ENCODE data around the gene OR2H2.

Gene OR2H2

DNA sequence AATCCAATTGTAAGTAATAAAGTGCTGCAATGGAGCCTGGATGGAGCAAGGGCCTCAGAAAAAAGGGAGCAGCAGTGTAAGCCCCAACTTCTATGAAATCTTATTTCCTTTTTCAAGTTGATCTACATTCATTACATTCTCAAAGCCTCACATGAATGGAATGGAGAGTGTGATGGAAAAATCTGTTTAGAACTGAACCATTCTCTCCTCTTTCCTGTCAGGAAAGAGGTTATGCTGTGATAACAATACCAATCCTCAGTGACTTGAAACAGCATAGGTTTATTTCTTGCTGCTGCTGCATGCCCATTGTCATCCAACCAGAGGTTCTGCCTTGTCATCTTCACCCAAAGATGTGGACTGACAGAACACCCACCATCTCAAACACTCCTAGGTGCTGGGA lies 8.9 kb upstream of the OR2H2 start:
- TF ChIP-seq TEAD4 (IDR thresholded peaks at IDR 0.05) (no peak), FOXM1 (IDR thresholded peaks at IDR 0.05; ENCODE audit: borderline replicate concordance, low read depth) (no peak), YY1 (IDR thresholded peaks at IDR 0.05; ENCODE audit: low read depth) (no peak), CEBPB (IDR thresholded peaks at IDR 0.05) (no peak), EP300 (IDR thresholded peaks at IDR 0.05; ENCODE audit: borderline replicate concordance) (no peak), TCF12 (IDR thresholded peaks at IDR 0.05; ENCODE audit: low read depth) (no peak), EGR1 (IDR thresholded peaks at IDR 0.05) (no peak), REST (IDR thresholded peaks at IDR 0.05; ENCODE audit: low read depth) (no peak), CREB1 (IDR thresholded peaks at IDR 0.05; ENCODE audit: low read depth) (no peak), TAF1 (IDR thresholded peaks at IDR 0.05; ENCODE audit: low read depth) (no peak), USF1 (IDR thresholded peaks at IDR 0.05) (no peak), NFIC (IDR thresholded peaks at IDR 0.05) (no peak), RAD21 (IDR thresholded peaks at IDR 0.05; ENCODE audit: low read depth) (no peak), ZBTB7A (IDR thresholded peaks at IDR 0.05; ENCODE audit: low read depth) (no peak)
- TF ChIP-seq, protein P1, sequence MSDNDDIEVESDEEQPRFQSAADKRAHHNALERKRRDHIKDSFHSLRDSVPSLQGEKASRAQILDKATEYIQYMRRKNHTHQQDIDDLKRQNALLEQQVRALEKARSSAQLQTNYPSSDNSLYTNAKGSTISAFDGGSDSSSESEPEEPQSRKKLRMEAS (IDR thresholded peaks at IDR 0.05), result no peak

DNA sequence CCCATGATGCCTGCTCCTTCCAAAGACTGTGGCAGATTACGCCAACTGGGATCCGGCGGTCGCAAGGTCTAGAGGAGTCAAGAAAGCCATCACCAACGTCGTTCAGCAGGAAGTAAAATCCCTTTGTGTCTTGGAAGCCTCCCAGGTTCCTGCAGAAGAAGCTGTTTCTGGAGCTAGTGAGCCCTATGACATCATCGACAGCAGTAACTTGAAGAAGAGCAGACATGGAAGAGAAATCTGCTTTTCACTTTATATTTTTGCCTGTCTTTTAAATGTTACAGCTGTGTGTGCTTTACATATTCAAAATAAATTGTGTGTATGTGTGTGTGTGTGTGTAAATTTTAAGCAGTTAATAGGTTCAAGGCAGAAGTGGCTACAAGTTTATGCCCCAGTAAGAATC lies 7.4 kb upstream of the OR2H2 start:
- no peak for TF ChIP-seq REST (IDR thresholded peaks at IDR 0.05; ENCODE audit: low read depth)
- no peak for TF ChIP-seq CEBPB (IDR thresholded peaks at IDR 0.05)
- no peak for TF ChIP-seq CREB1 (IDR thresholded peaks at IDR 0.05; ENCODE audit: low read depth)
- TF ChIP-seq, protein P1 (IDR thresholded peaks at IDR 0.05), result no peak
- no peak for TF ChIP-seq FOXM1 (IDR thresholded peaks at IDR 0.05; ENCODE audit: borderline replicate concordance, low read depth)
- TF ChIP-seq USF1 (IDR thresholded peaks at IDR 0.05), result no peak
- TF ChIP-seq EGR1 (IDR thresholded peaks at IDR 0.05), result no peak

DNA sequence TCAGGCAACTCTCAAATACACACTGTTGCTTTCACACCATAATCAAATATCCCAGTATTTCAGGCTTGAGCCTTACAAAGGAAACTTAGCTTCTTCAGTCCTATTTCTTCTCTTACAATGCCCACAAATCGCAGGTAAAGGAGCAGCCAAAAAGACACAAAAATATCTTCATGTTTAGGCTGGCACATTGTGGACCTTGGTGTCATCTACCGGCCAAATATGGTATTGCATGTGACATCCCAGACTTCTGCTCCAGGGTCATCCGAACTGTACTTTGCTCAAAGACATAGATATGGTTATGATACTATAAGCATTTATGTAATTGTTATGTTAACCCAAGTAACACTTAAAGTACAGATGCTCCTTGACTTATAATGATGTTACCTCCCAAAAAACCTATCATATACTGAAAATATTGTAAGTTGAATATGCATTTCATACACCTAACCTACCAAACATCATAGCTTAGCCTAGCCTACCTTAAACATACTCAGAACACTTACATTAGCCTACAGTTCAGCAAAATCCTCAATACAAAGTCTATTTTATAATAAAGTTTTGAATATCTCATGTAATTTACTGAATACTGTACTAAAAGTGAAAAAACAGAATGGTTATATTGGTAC lies 4.6 kb downstream of the OR2H2 start:
- TF ChIP-seq RAD21 (IDR thresholded peaks at IDR 0.05; ENCODE audit: low read depth), result peak; percentile 93
- TF ChIP-seq, protein P1 (IDR thresholded peaks at IDR 0.05), result no peak

- TF ChIP-seq YY1 (IDR thresholded peaks at IDR 0.05; ENCODE audit: low read depth) (no peak), USF1 (IDR thresholded peaks at IDR 0.05) (no peak), CEBPB (IDR thresholded peaks at IDR 0.05) (no peak), RAD21 (IDR thresholded peaks at IDR 0.05; ENCODE audit: low read depth) (no peak), EP300 (IDR thresholded peaks at IDR 0.05; ENCODE audit: borderline replicate concordance) (no peak), NFIC (IDR thresholded peaks at IDR 0.05) (no peak), FOXM1 (IDR thresholded peaks at IDR 0.05; ENCODE audit: borderline replicate concordance, low read depth) (no peak), TEAD4 (IDR thresholded peaks at IDR 0.05) (no peak), ZBTB7A (IDR thresholded peaks at IDR 0.05; ENCODE audit: low read depth) (no peak), TCF12 (IDR thresholded peaks at IDR 0.05; ENCODE audit: low read depth) (no peak), CREB1 (IDR thresholded peaks at IDR 0.05; ENCODE audit: low read depth) (no peak), TAF1 (IDR thresholded peaks at IDR 0.05; ENCODE audit: low read depth) (no peak), REST (IDR thresholded peaks at IDR 0.05; ENCODE audit: low read depth) (no peak), EGR1 (IDR thresholded peaks at IDR 0.05) (no peak)
- TF ChIP-seq, protein P1 (IDR thresholded peaks at IDR 0.05), result no peak
Measured at GRCh38 chr6:29590218-29590808, 5.4 kb downstream of the OR2H2 start.
